HCT116 (cell line): Measurements from ENCODE around the gene SLC35C1. TPM values are rescaled to one million over a fixed set of nuclear protein-coding genes. Genes with fewer than 3 reads are reported as not detected.

Experiments
- ATAC-seq: fragments of 200-7000 bp; cut with Tn5 transposase; 2 replicates; pipeline ENCODE4 v1.9.1; 2020; ENCODE audit warnings: mild to moderate bottlenecking, moderate library complexity
- BruUV-seq: library from RNA; stranded (reverse); fragments of 400-500 nt; replicated peaks from 2 replicates; lab custom pipeline; 2021; lab: Mats Ljungman, UMichigan
- CTCF ChIA-PET: fragments of 300-600 bp; sonication (Branson Sonifier 250); formaldehyde crosslinking; loops from one replicate; lab custom pipeline; 2021; ENCODE audit warnings: antibody characterized with exemption; lab: Charles Lee
- POLR2A ChIA-PET: fragments of 300-600, 350-600 bp; sonication (Branson Sonifier 250); formaldehyde crosslinking; loops from one replicate; lab custom pipeline; 2021; ENCODE audit warnings: antibody characterized with exemption; lab: Charles Lee
- RAD21 ChIA-PET, 2 experiments: fragments of 300-600 bp; sonication (Branson Sonifier 250); formaldehyde crosslinking; loops; one replicate each; lab custom pipeline; 2023; ENCODE audit warnings: low total read pairs in 2 of 2; ENCODE audit not compliant: uncharacterized antibody in 2 of 2, unreplicated experiment in 2 of 2, low non-redundant PET in 1 of 2; lab: Charles Lee
- DNase-seq: peaks from one replicate; pipeline ENCODE4 v3.0.0-alpha.2; 2010; ENCODE audit warnings: low read depth, low spot score
- H2AFZ ChIP-seq: fragments of 200-600 bp; shearing (Covaris generic), sonication (generic); 2 replicates; pipeline ENCODE4 v1.6.1; 2017; ENCODE audit warnings: low read depth, mixed run types, mixed read lengths, antibody characterized with exemption, low read length; ENCODE audit not compliant: poor library complexity, severe bottlenecking
- H3K27ac ChIP-seq: 2 replicates; pipeline ENCODE4 v1.5.1; 2012; ENCODE audit warnings: low read depth, low read length
- H3K27me3 ChIP-seq: fragments of 200-600 bp; sonication (generic); 2 replicates; pipeline ENCODE4 v1.6.1; 2016; ENCODE audit warnings: mixed run types, low read length, mixed read lengths; ENCODE audit not compliant: insufficient read depth
- H3K36me3 ChIP-seq, 2 experiments: fragments of 200-500 bp in 1 of 2; fragments of 200-600 bp in 1 of 2; sonication (Bioruptor generic) in 1 of 2; sonication (generic) in 1 of 2; 2 replicates each; pipeline versions ENCODE4 v1.5.1 to v1.6.1; 2014 to 2016; ENCODE audit warnings: low read length in 2 of 2, inconsistent platforms in 1 of 2, mixed read lengths in 1 of 2, mixed run types in 1 of 2; ENCODE audit not compliant: insufficient read depth in 2 of 2, control insufficient read depth in 1 of 2
- H3K4me1 ChIP-seq, 2 experiments: fragments of 200-600 bp in 1 of 2; sonication (generic) in 1 of 2; 2 replicates each; pipeline versions ENCODE4 v1.5.1 to v1.6.1; 2012 to 2017; ENCODE audit warnings: low read length in 2 of 2, inconsistent platforms in 1 of 2, mild to moderate bottlenecking in 1 of 2, mixed read lengths in 1 of 2, mixed run types in 1 of 2, moderate library complexity in 1 of 2; ENCODE audit not compliant: insufficient read depth in 2 of 2, control insufficient read depth in 1 of 2
- H3K4me2 ChIP-seq: fragments of 200-600 bp; sonication (generic); 2 replicates; pipeline ENCODE4 v1.6.1; 2017; ENCODE audit warnings: mixed run types, low read length, mixed read lengths
- H3K4me3 ChIP-seq, 2 experiments: fragments of 200-600 bp in 1 of 2; sonication (generic) in 1 of 2; replicated peaks in 1 of 2; 2 replicates each; pipeline ENCODE4 v1.5.1; 2011 to 2016; ENCODE audit warnings: low read length in 2 of 2, control low read depth in 1 of 2, low read depth in 1 of 2, mild to moderate bottlenecking in 1 of 2, mixed read lengths in 1 of 2, mixed run types in 1 of 2
- H3K79me2 ChIP-seq: fragments of 200-600 bp; sonication (generic); 2 replicates; pipeline ENCODE4 v1.6.1; 2017; ENCODE audit warnings: mild to moderate bottlenecking, mixed run types, low read length, moderate library complexity, mixed read lengths; ENCODE audit not compliant: insufficient read depth
- H3K9ac ChIP-seq: fragments of 200-600 bp; sonication (generic); 2 replicates; pipeline ENCODE4 v1.6.1; 2016; ENCODE audit warnings: low read length, mixed read lengths
- H3K9me2 ChIP-seq: fragments of 200-600 bp; sonication (generic), shearing (Covaris generic); 2 replicates; pipeline ENCODE4 v1.6.1; 2017; ENCODE audit warnings: mixed run types, mild to moderate bottlenecking, moderate library complexity; ENCODE audit not compliant: insufficient read depth
- H3K9me3 ChIP-seq, 2 experiments: fragments of 200-500 bp in 1 of 2; fragments of 200-600 bp in 1 of 2; sonication (Bioruptor generic) in 1 of 2; sonication (generic) in 1 of 2; 2 replicates each; pipeline ENCODE4 v1.6.1; 2014 to 2017; ENCODE audit warnings: low read length in 2 of 2, mixed read lengths in 2 of 2, inconsistent platforms in 1 of 2, low read depth in 1 of 2, mild to moderate bottlenecking in 1 of 2, mixed run types in 1 of 2, moderate library complexity in 1 of 2; ENCODE audit not compliant: control insufficient read depth in 1 of 2, insufficient read depth in 1 of 2
- H4K20me1 ChIP-seq: fragments of 200-600 bp; sonication (generic), shearing (Covaris generic); 2 replicates; pipeline ENCODE4 v1.6.1; 2017; ENCODE audit warnings: mixed run types, mild to moderate bottlenecking, moderate library complexity; ENCODE audit not compliant: insufficient read depth
- CEBPB ChIP-seq: IDR thresholded peaks from 2 replicates; pipeline ENCODE4 v1.6.1; 2012; ENCODE audit warnings: low read depth
- EZH2phosphoT487 ChIP-seq: fragments of 200-600 bp; IDR thresholded peaks from 2 replicates; pipeline ENCODE4 v1.6.1; 2018; ENCODE audit warnings: antibody characterized with exemption, borderline replicate concordance
- FOSL1 ChIP-seq: IDR thresholded peaks from 2 replicates; pipeline ENCODE4 v1.6.1; 2012; ENCODE audit warnings: low read depth
- JUND ChIP-seq: IDR thresholded peaks from 2 replicates; pipeline ENCODE4 v1.6.1; 2012
- POLR2A ChIP-seq: IDR thresholded peaks from 2 replicates; pipeline ENCODE4 v1.7.0; 2011; ENCODE audit warnings: borderline replicate concordance; ENCODE audit not compliant: insufficient read depth, insufficient read length; ENCODE audit errors: extremely low read depth
- POLR2AphosphoS5 ChIP-seq: IDR thresholded peaks from 2 replicates; pipeline ENCODE4 v1.6.1; 2011; ENCODE audit warnings: mild to moderate bottlenecking, low read depth, low read length, moderate library complexity
- SIN3A ChIP-seq: IDR thresholded peaks from 2 replicates; pipeline ENCODE4 v1.6.1; 2012; ENCODE audit warnings: low read depth
- SP1 ChIP-seq: IDR thresholded peaks from 2 replicates; pipeline ENCODE4 v1.6.1; 2012; ENCODE audit warnings: low read depth
- SRF ChIP-seq: IDR thresholded peaks from 2 replicates; pipeline ENCODE4 v1.6.1; 2012; ENCODE audit warnings: low read depth
- TCF7L2 ChIP-seq: IDR thresholded peaks from 2 replicates; pipeline ENCODE4 v1.7.0; 2011; ENCODE audit warnings: borderline replicate concordance, inconsistent platforms; ENCODE audit not compliant: insufficient read depth, insufficient read length; ENCODE audit errors: extremely low read depth
- intact Hi-C: fragments of 100-400 bp; cut with micrococcal nuclease; formaldehyde crosslinking; loops from 2 replicates; pipeline ENCODE4 v1.10.0; 2022
- total RNA-seq: library from RNA; stranded (reverse); gene quantifications from one replicate; pipeline ENCODE4 v1.2.1, GENCODE V29; 2021; ENCODE audit not compliant: unreplicated experiment
- TF ChIP-seq, protein P1 (sequence below): IDR thresholded peaks from 2 replicates; pipeline ENCODE4 v1.6.1; 2011; ENCODE audit warnings: mild to moderate bottlenecking, low read length, moderate library complexity; ENCODE audit not compliant: insufficient replicate concordance; ENCODE audit errors: extremely low read depth
- TF ChIP-seq, protein P2 (sequence below): IDR thresholded peaks from 2 replicates; pipeline ENCODE4 v1.6.1; 2012

SLC35C1 gene
- total RNA-seq, 1 experiment from 2014 or later, result 18.2 TPM

- H3K27me3 ChIP-seq, result no peaks in the 10 kb centered on the region
- no peak overlapping the region for H3K9ac ChIP-seq
- intact Hi-C loops, result no loop called here
- ChIA-PET POLR2A (no interaction called here), CTCF (no interaction called here), RAD21 (no interaction called here)
- H2AFZ ChIP-seq, result no peak overlapping the region
- peaks cover 0 to 5% of the 10 kb centered on the region in 2 experiments; a peak in 1 of 4 replicates for H3K4me1 ChIP-seq
- DNase-seq, result no peak
- no peak overlapping the region for H3K4me2 ChIP-seq
- H3K27ac ChIP-seq, result no peak overlapping the region
- BruUV-seq, result no TSS peak
- no peaks in the 10 kb centered on the region for H3K9me2 ChIP-seq
- H3K79me2 ChIP-seq, result peaks cover under 1% of the 10 kb centered on the region; the same call in 1 of the 2 replicates
- peaks cover 20 to 26% of the 10 kb centered on the region in 2 experiments for H3K36me3 ChIP-seq
- no peak overlapping the region for H3K4me3 ChIP-seq
- no peak for ATAC-seq
- no peaks in the 10 kb centered on the region for H4K20me1 ChIP-seq
- no peaks in the 10 kb centered on the region for H3K9me3 ChIP-seq
- no peak for TF ChIP-seq CEBPB
- TF ChIP-seq, protein P1, sequence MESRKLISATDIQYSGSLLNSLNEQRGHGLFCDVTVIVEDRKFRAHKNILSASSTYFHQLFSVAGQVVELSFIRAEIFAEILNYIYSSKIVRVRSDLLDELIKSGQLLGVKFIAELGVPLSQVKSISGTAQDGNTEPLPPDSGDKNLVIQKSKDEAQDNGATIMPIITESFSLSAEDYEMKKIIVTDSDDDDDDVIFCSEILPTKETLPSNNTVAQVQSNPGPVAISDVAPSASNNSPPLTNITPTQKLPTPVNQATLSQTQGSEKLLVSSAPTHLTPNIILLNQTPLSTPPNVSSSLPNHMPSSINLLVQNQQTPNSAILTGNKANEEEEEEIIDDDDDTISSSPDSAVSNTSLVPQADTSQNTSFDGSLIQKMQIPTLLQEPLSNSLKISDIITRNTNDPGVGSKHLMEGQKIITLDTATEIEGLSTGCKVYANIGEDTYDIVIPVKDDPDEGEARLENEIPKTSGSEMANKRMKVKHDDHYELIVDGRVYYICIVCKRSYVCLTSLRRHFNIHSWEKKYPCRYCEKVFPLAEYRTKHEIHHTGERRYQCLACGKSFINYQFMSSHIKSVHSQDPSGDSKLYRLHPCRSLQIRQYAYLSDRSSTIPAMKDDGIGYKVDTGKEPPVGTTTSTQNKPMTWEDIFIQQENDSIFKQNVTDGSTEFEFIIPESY, result no peak
- no peak for TF ChIP-seq POLR2AphosphoS5
- TF ChIP-seq POLR2A, result no peak
- no peak for TF ChIP-seq SP1
These were observed 54.8 kb downstream of the SLC35C1 start for GRCh38 chr11:45859661-45860140.

DNA sequence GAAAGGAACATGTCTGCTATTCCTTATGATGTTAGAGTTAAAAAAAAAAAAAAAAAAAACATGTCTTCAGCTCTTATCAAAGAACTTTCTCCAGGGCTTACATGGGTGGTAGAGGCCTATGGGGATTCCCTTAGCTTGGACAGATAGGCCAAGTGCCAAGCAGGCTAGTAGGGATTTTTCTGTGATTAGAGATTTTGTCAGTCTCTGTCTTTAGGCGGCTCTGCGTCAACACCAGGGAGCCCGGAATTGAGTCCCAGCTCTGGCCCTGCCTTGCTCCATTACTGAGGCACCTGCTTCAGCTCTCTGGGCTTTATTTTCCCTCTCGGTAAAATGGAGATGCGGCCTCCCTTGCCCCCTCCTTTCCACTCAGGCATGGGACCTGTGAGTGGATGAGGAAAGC is 55.4 kb downstream of the SLC35C1 start:
- Histone ChIP-seq H3K79me2 (no peaks in the 10 kb centered on the region), H3K27me3 (no peaks in the 10 kb centered on the region), H3K9ac (no peak overlapping the region), H3K36me3 (peaks cover 20 to 26% of the 10 kb centered on the region in 2 experiments), H3K9me3 (no peaks in the 10 kb centered on the region), H3K27ac (no peak overlapping the region), H3K4me3 (no peak overlapping the region), H2AFZ (no peak overlapping the region), H3K4me1 (peaks cover 0 to 5% of the 10 kb centered on the region in 2 experiments; a peak in 1 of 4 replicates), H3K9me2 (no peaks in the 10 kb centered on the region), H3K4me2 (no peak overlapping the region), H4K20me1 (no peaks in the 10 kb centered on the region)
- intact Hi-C loops, result no loop called here
- ChIA-PET POLR2A (no interaction called here), CTCF (no interaction called here), RAD21 (no interaction called here)
- BruUV-seq, result no TSS peak
- ATAC-seq (no peak), DNase-seq (no peak)
- TF ChIP-seq JUND, result no peak
- no peak for TF ChIP-seq SP1
- no peak for TF ChIP-seq SRF
- TF ChIP-seq FOSL1, result no peak
- TF ChIP-seq EZH2phosphoT487, result no peak
- no peak for TF ChIP-seq TCF7L2
- TF ChIP-seq, protein P2, sequence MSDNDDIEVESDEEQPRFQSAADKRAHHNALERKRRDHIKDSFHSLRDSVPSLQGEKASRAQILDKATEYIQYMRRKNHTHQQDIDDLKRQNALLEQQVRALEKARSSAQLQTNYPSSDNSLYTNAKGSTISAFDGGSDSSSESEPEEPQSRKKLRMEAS, result no peak
- no peak for TF ChIP-seq SIN3A
